Left ventricle myocardium inferior (tissue), 1 donor: ENCODE measurements around the gene PMEPA1. TPM values are rescaled to one million over a fixed set of nuclear protein-coding genes. Genes with fewer than 3 reads are reported as not detected.

ENCODE experiments used
- DNase-seq: peaks from one replicate; pipeline ENCODE4 v3.0.0-alpha.2; 2020
- H3K27ac ChIP-seq: fragments of 200-600 bp; replicated peaks from 2 replicates; pipeline ENCODE4 v1.8.0; 2021
- H3K27me3 ChIP-seq: fragments of 200-600 bp; 2 replicates; pipeline ENCODE4 v1.8.0; 2021; ENCODE audit warnings: low read depth
- H3K36me3 ChIP-seq: fragments of 200-600 bp; 2 replicates; pipeline ENCODE4 v1.8.0; 2021
- H3K4me1 ChIP-seq: fragments of 200-600 bp; 2 replicates; pipeline ENCODE4 v1.8.0; 2021
- H3K4me3 ChIP-seq: fragments of 200-600 bp; 2 replicates; pipeline ENCODE4 v1.8.0; 2021; ENCODE audit warnings: mild to moderate bottlenecking, moderate library complexity
- H3K9me3 ChIP-seq: fragments of 200-600 bp; replicated peaks from 2 replicates; pipeline ENCODE4 v1.8.0; 2021
- CTCF ChIP-seq: fragments of 200-600 bp; IDR thresholded peaks from 2 replicates; pipeline ENCODE4 v1.8.0; 2021; ENCODE audit warnings: antibody characterized with exemption, mild to moderate bottlenecking, borderline replicate concordance
- intact Hi-C: fragments of 100-400 bp; cut with micrococcal nuclease; formaldehyde crosslinking; loops from one replicate; pipeline ENCODE4 v1.11.0; 2022
- total RNA-seq: library from RNA; stranded (reverse); fragmentation: NEBNext Ultra II Directional; extraction: Animal tissue kit (Norgen Biotek cat#: 25700); gene quantifications from one replicate; pipeline ENCODE4 v1.2.1, GENCODE V29; 2021
- donor health status: DM: no; HTN: yes; CAD: no; lungs with severe emphysema.

PMEPA1 gene
- total RNA-seq, 1 donor from 2014 or later: 36.4 TPM

GRCh38 chr20:57617079-57617795, 92.6 kb downstream of the PMEPA1 start:
- Histone ChIP-seq H3K9me3 (no peaks in the 10 kb centered on the region), H3K27ac (no peak overlapping the region), H3K36me3 (no peaks in the 10 kb centered on the region), H3K4me1 (peaks cover 10% of the 10 kb centered on the region), H3K4me3 (no peak overlapping the region), H3K27me3 (peaks cover 61% of the 10 kb centered on the region)
- no peak for TF ChIP-seq CTCF
- intact Hi-C loops: no loop called here
- DNase-seq: no peak

GRCh38 chr20:57616143-57616951, 93.5 kb downstream of the PMEPA1 start:
- peaks cover 57% of the 10 kb centered on the region for H3K27me3 ChIP-seq
- no peak overlapping the region for H3K4me3 ChIP-seq
- no peaks in the 10 kb centered on the region for H3K36me3 ChIP-seq
- peaks cover 10% of the 10 kb centered on the region for H3K4me1 ChIP-seq
- intact Hi-C loops: no loop called here
- TF ChIP-seq CTCF: no peak
- DNase-seq: no peak
- no peak overlapping the region for H3K27ac ChIP-seq
- no peaks in the 10 kb centered on the region for H3K9me3 ChIP-seq

GRCh38 chr20:57615445-57615811, 94.4 kb downstream of the PMEPA1 start:
- peaks cover 10% of the 10 kb centered on the region for H3K4me1 ChIP-seq
- intact Hi-C loops: no loop called here
- TF ChIP-seq CTCF: no peak
- H3K27ac ChIP-seq: no peak overlapping the region
- no peaks in the 10 kb centered on the region for H3K9me3 ChIP-seq
- peaks cover 60% of the 10 kb centered on the region for H3K27me3 ChIP-seq
- no peak for DNase-seq
- no peaks in the 10 kb centered on the region for H3K36me3 ChIP-seq
- H3K4me3 ChIP-seq: no peak overlapping the region

GRCh38 chr20:57614490-57615444, 95.0 kb downstream of the PMEPA1 start:
- peaks cover 66% of the 10 kb centered on the region for H3K27me3 ChIP-seq
- TF ChIP-seq CTCF: no peak
- no peak overlapping the region for H3K4me3 ChIP-seq
- H3K27ac ChIP-seq: no peak overlapping the region
- no peaks in the 10 kb centered on the region for H3K9me3 ChIP-seq
- intact Hi-C loops: no loop called here
- no peaks in the 10 kb centered on the region for H3K36me3 ChIP-seq
- DNase-seq: no peak
- H3K4me1 ChIP-seq: peaks cover 10% of the 10 kb centered on the region

GRCh38 chr20:57613481-57613921, 96.3 kb downstream of the PMEPA1 start:
- Histone ChIP-seq H3K36me3 (no peaks in the 10 kb centered on the region), H3K4me3 (no peak overlapping the region), H3K4me1 (peaks cover 5% of the 10 kb centered on the region), H3K27ac (no peak overlapping the region), H3K9me3 (no peaks in the 10 kb centered on the region), H3K27me3 (peaks cover 71% of the 10 kb centered on the region)
- intact Hi-C loops: no loop called here
- no peak for TF ChIP-seq CTCF
- DNase-seq: no peak
